Inflammatory macrophage treated with lipopolysaccharide for 1 hour (primary cell): Measurements from ENCODE around the gene FHDC1.

ENCODE experiments used
- DNase-seq, 2 donors: peaks; one replicate each; pipeline ENCODE4 v3.0.0-alpha.2; 2020 to 2022

Gene FHDC1

DNA sequence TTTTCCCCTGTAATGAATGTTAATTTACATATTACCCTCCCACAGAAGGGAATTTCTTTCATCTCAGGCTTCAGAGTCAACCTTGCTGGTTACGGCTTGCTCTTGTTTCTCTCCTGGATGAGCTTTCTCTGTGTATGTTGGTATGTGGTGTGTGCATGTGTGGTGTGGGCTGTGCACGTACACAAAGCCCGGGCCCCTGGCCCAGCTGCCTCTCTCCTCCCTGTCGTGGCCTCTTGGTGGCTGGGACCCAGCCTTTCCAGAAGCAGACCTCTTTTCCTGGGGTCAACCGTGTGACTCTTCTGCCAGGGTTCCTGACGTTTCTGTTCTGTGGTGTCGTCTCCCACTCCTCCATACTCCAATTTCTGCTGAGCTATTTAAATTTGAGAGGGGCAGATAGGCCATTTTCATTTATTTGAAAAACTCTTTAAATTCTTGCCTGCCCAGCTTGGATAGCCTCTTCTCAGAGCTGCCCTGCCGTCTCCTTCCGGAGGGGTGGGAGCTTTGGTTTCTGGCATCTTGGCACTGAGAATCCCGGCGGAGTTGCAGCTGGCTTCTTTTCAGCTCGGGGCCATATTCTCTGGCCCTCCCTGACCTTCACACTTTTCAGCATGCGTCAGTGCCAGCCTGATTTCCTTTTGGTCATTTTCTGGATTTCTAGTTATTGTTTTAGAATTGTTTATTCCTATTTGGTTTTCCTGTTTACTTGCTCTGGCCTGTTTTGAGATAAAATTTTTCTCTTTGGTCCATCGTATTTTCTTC, 25.1 kb downstream of the FHDC1 start:
- DNase-seq, result no peak

GRCh38 chr4:152961773-152962115, 25.6 kb downstream of the FHDC1 start:
- no peak for DNase-seq

GRCh38 chr4:152962150-152962549, 26.0 kb downstream of the FHDC1 start:
- DNase-seq, result no peak

DNA sequence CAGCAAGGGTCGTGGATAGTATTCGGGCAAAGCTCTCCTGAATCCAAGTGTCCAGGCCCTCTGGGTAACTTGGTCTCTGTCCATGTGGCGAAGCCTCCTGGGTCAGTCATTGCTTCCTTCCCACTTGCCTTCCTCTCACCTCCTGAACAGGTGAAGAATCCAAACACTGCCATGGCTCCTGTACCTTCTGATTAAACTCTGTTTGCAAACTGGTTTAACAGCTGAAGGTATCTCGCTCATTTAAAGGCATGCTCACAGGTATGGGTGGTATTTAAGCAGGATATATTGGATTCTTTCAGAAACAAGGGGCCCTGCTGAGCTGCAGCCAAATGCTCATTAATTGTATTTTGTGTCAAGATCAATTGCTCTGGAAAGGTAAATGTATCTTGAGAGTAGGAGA, 28.2 kb downstream of the FHDC1 start:
- DNase-seq, result no peak

- no peak for DNase-seq
Observed at GRCh38 chr4:152965611-152966010, 29.5 kb downstream of the FHDC1 start.

- DNase-seq, result no peak
Observed at GRCh38 chr4:152967907-152968306, 31.8 kb downstream of the FHDC1 start.

- DNase-seq, result no peak
Observed at GRCh38 chr4:152968806-152969394, 32.8 kb downstream of the FHDC1 start.

DNA sequence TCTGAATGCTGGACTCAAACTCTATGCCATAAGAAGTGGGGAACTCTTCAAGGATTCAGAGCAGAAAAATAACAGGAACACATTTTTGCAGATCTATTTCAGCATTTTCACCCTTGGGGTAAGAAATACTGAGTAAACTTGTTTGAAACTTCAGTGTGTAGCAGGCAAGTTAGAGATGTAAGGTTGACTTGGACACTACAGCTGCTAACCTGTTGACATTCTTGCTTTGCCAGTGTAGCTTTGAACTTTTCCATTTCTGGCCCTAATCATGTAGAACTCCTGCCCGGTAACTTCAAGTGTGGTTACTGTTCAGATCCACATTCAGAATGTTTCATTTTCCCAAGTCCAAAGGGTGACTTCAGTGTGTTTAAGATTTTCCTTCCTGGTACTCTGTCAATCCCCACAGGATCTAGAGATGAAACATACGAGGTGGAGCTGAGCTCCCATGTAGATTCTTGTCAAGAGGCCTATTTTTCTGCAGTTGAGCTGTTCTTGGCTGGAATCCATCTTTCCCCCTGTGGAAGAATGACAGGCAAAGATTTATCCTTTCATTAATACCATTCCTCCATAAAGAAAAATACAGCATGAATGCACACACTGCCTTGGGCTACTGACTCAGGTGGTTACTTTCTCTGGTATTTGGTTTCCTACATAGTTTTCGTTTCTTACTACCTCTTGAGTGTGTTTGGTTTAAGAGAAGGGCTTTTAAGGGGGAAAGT, 34.1 kb downstream of the FHDC1 start:
- DNase-seq, result no peak

GRCh38 chr4:152971053-152971452, 34.9 kb downstream of the FHDC1 start:
- no peak for DNase-seq

DNA sequence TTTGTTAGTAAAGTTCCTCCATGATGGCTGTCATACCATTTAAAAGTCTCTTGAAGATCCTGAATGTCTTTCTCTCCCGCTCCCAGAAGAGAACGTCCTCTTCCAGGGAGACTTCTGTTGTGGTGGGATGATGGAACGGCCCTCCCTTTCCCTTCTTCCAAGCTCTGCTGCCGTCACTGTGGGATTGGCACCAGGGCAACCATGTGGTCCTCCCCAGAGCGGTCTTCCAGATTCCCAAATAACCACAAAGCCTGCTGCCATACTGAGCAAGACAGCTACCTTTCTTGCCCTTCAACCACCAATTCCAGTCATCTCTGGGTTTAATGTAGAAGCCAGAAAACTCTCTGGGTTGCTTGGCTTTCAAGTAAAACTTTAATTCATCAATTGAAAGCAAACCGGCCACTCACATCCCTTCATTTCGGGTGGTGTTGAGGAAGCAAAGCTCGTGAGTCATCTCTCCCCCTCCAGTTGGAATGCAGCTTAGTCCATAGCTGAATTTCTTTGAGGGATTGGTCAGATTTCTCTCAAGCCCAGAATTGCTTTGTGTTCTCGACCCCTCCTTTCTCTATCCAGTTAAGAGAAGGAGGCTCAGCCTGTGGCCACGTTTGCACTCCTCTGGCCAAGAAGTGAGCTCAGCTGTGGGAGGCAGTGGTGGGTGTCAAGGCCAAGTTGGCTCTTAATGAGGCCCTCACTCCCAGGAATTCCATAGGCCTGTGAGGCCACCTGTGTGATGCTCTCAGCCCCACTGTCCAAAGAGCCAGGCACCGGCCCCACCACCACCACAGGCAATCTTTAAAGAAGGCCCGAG, 36.9 kb downstream of the FHDC1 start:
- DNase-seq, result no peak

- DNase-seq, result no peak
Observed at GRCh38 chr4:152973629-152974467, 37.7 kb downstream of the FHDC1 start.

DNA sequence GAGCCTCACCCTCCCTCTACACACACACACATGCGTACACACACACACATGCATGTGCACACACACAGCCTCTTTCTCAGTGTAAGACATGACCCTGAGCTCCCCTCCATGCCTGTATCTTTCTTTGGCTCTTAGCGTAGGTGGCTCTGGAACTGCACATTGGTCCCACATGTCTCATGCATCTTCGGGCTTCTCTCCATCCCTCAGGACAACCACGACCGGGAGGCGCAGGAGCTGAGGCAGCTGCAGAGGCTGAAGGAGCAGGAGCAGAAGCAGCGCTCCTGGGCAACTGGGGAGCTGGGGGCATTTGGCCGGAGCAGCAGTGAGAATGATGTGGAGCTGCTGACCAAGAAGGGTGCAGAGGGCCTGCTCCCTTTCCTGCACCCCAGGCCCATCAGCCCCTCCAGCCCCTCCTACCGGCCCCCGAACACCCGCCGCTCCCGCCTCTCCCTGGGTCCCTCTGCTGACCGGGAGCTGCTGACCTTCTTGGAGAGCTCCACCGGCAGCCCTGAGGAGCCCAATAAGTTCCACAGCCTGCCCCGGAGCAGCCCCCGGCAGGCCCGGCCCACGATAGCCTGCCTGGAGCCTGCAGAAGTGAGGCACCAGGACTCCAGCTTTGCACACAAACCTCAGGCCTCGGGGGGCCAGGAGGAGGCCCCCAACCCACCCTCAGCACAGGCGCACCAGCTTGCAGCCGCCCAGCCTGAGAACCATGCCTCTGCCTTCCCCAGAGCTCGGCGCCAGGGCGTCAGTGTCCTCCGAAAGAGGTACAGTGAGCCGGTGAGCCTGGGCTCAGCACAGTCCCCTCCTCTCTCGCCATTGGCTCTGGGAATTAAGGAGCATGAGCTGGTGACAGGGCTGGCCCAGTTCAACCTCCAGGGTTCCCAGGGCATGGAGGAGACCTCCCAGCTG, 38.6 kb downstream of the FHDC1 start:
- DNase-seq, result no peak

GRCh38 chr4:152975380-152976211, 39.5 kb downstream of the FHDC1 start:
- no peak for DNase-seq

- DNase-seq, result no peak
Observed at GRCh38 chr4:152976212-152976761, 40.2 kb downstream of the FHDC1 start.

GRCh38 chr4:152979731-152980330, 43.7 kb downstream of the FHDC1 start:
- no peak for DNase-seq

GRCh38 chr4:152981278-152981677, 45.2 kb downstream of the FHDC1 start:
- DNase-seq, result no peak

GRCh38 chr4:152981842-152982241, 45.7 kb downstream of the FHDC1 start:
- DNase-seq, result no peak

GRCh38 chr4:152983221-152983620, 47.1 kb downstream of the FHDC1 start:
- DNase-seq, result no peak

- DNase-seq, result no peak
Observed at GRCh38 chr4:152983774-152984411, 47.8 kb downstream of the FHDC1 start.
